SK-N-SH (cell line): ENCODE measurements around the gene FBH1. TPM values are rescaled to one million over a fixed set of nuclear protein-coding genes. Genes with fewer than 3 reads are reported as not detected.

Experiments used
- CTCF ChIA-PET: fragments of 300-600, 350-600 bp; formaldehyde crosslinking; extraction: SDS; loops from one replicate; lab custom pipeline; 2021; lab: Yijun Ruan, JAX
- POLR2A ChIA-PET: fragments of 350-600 bp; sonication (Branson Sonifier 250); formaldehyde crosslinking; extraction: SDS; loops from one replicate; lab custom pipeline; 2020; ENCODE audit warnings: antibody characterized with exemption, inconsistent platforms; lab: Yijun Ruan, JAX
- DNase-seq: peaks from one replicate; pipeline ENCODE4 v3.0.0; 2012
- H2AFZ ChIP-seq: fragments of 200-600 bp; sonication (generic); 2 replicates; pipeline ENCODE4 v1.8.1; 2016; ENCODE audit warnings: antibody characterized with exemption, mild to moderate bottlenecking, low read depth
- H3F3A ChIP-seq: fragments of 200-600 bp; sonication (generic); replicated peaks from 2 replicates; pipeline ENCODE3; 2016; ENCODE audit warnings: antibody characterized with exemption, mild to moderate bottlenecking; ENCODE audit not compliant: insufficient read depth
- H3K27ac ChIP-seq, 2 experiments: fragments of 200-500 bp in 1 of 2; fragments of 200-600 bp in 1 of 2; sonication (Bioruptor generic) in 1 of 2; sonication (generic), shearing (Covaris generic) in 1 of 2; 2 replicates each; pipeline versions ENCODE4 v1.5.1 to v1.6.1; 2014 to 2016; ENCODE audit warnings: low read depth in 2 of 2, inconsistent platforms in 1 of 2, low read length in 1 of 2, mild to moderate bottlenecking in 1 of 2, mixed read lengths in 1 of 2
- H3K27me3 ChIP-seq: fragments of 200-600 bp; sonication (generic), shearing (Covaris generic); 2 replicates; pipeline ENCODE4 v1.6.1; 2016; ENCODE audit warnings: mixed run types; ENCODE audit not compliant: insufficient read depth
- H3K36me3 ChIP-seq, 2 experiments: fragments of 200-500 bp in 1 of 2; fragments of 200-600 bp in 1 of 2; sonication (Bioruptor generic) in 1 of 2; sonication (generic) in 1 of 2; replicated peaks in 1 of 2; 2 replicates each; pipeline versions ENCODE3 to v1.5.1; 2014 to 2016; ENCODE audit warnings: low read length in 1 of 2, mild to moderate bottlenecking in 1 of 2; ENCODE audit not compliant: insufficient read depth in 2 of 2, control insufficient read depth in 1 of 2
- H3K4me1 ChIP-seq, 2 experiments: fragments of 200-500 bp in 1 of 2; fragments of 200-600 bp in 1 of 2; sonication (Bioruptor generic) in 1 of 2; sonication (generic), shearing (Covaris generic) in 1 of 2; 2 replicates each; pipeline versions ENCODE4 v1.5.1 to v1.6.1; 2014 to 2016; ENCODE audit warnings: low read depth in 1 of 2, low read length in 1 of 2, mixed run types in 1 of 2; ENCODE audit not compliant: insufficient read depth in 2 of 2, control insufficient read depth in 1 of 2
- H3K4me2 ChIP-seq: fragments of 200-600 bp; sonication (generic), shearing (Covaris generic); 2 replicates; pipeline ENCODE4 v1.6.1; 2017; ENCODE audit warnings: mixed run types
- H3K4me3 ChIP-seq, 2 experiments: fragments of 200-500 bp in 1 of 2; fragments of 200-600 bp in 1 of 2; sonication (Bioruptor generic) in 1 of 2; sonication (generic), shearing (Covaris generic) in 1 of 2; 2 replicates each; pipeline versions ENCODE4 v1.5.1 to v1.8.1; 2014 to 2016; ENCODE audit warnings: low read depth in 2 of 2, inconsistent platforms in 1 of 2, low read length in 1 of 2, mild to moderate bottlenecking in 1 of 2, mixed read lengths in 1 of 2, moderate library complexity in 1 of 2
- H3K79me2 ChIP-seq: fragments of 200-600 bp; sonication (generic); 2 replicates; pipeline ENCODE4 v1.8.1; 2017; ENCODE audit warnings: mild to moderate bottlenecking; ENCODE audit not compliant: insufficient read depth
- H3K9ac ChIP-seq: fragments of 200-600 bp; sonication (generic); 2 replicates; pipeline ENCODE4 v1.6.1; 2017; ENCODE audit warnings: mixed run types
- H3K9me2 ChIP-seq: fragments of 200-600 bp; sonication (generic); 2 replicates; pipeline ENCODE4 v1.6.1; 2017; ENCODE audit warnings: mixed run types
- H3K9me3 ChIP-seq: fragments of 200-600 bp; sonication (generic); 2 replicates; pipeline ENCODE4 v1.6.1; 2017; ENCODE audit warnings: mixed run types, mild to moderate bottlenecking, moderate library complexity
- H4K20me1 ChIP-seq: fragments of 200-600 bp; sonication (generic); 2 replicates; pipeline ENCODE4 v1.6.1; 2017; ENCODE audit warnings: mild to moderate bottlenecking, mixed run types; ENCODE audit not compliant: insufficient read depth
- CTCF ChIP-seq: fragments of 200-600 bp; sonication (generic); IDR thresholded peaks from 2 replicates; pipeline ENCODE4 v1.6.1; 2017; ENCODE audit warnings: antibody characterized with exemption, mild to moderate bottlenecking, moderate library complexity
- FOXJ3 ChIP-seq: sonication (generic); formaldehyde crosslinking; IDR thresholded peaks from 2 replicates; pipeline ENCODE4 v1.5.1; 2020; ENCODE audit warnings: mild to moderate bottlenecking, missing genetic modification reagents
- GATA2 ChIP-seq: sonication (generic); formaldehyde crosslinking; IDR thresholded peaks from 2 replicates; pipeline ENCODE4 v1.5.0; 2020; ENCODE audit warnings: mild to moderate bottlenecking, missing genetic modification reagents
- IRF3 ChIP-seq: fragments of 150-350 bp; IDR thresholded peaks from 2 replicates; pipeline ENCODE4 v1.6.1; 2016; ENCODE audit warnings: mild to moderate bottlenecking, low read depth, low read length
- JUND ChIP-seq: IDR thresholded peaks from 2 replicates; pipeline ENCODE4 v1.4.0; 2012
- MEF2A ChIP-seq: IDR thresholded peaks from 2 replicates; pipeline ENCODE4 v1.4.0; 2012; ENCODE audit warnings: low read depth, borderline replicate concordance
- MXI1 ChIP-seq: IDR thresholded peaks from 2 replicates; pipeline ENCODE4 v1.6.1; 2012; ENCODE audit warnings: mild to moderate bottlenecking, low read depth, low read length, improper control_type of control experiment
- NFIC ChIP-seq: IDR thresholded peaks from 2 replicates; pipeline ENCODE4 v1.4.0; 2012; ENCODE audit warnings: borderline replicate concordance
- RCOR1 ChIP-seq: fragments of 150-350 bp; IDR thresholded peaks from 2 replicates; pipeline ENCODE4 v1.6.1; 2017; ENCODE audit warnings: antibody characterized with exemption, low read length
- RFX5 ChIP-seq: IDR thresholded peaks from 2 replicates; pipeline ENCODE4 v1.6.1; 2012; ENCODE audit warnings: mild to moderate bottlenecking, improper control_type of control experiment, low read length
- SIN3A ChIP-seq: IDR thresholded peaks from 2 replicates; pipeline ENCODE4 v1.6.1; 2012; ENCODE audit warnings: low read depth, mild to moderate bottlenecking, low read length, moderate library complexity, borderline replicate concordance
- TAF1 ChIP-seq: IDR thresholded peaks from 2 replicates; pipeline ENCODE4 v1.6.1; 2012; ENCODE audit warnings: low read depth, mild to moderate bottlenecking, low read length, moderate library complexity, borderline replicate concordance
- TEAD4 ChIP-seq: IDR thresholded peaks from 2 replicates; pipeline ENCODE4 v1.4.0; 2012; ENCODE audit warnings: mild to moderate bottlenecking, borderline replicate concordance; ENCODE audit not compliant: insufficient read depth
- USF1 ChIP-seq: IDR thresholded peaks from 2 replicates; pipeline ENCODE4 v1.4.0; 2012; ENCODE audit warnings: low read depth, borderline replicate concordance
- YY1 ChIP-seq: IDR thresholded peaks from 2 replicates; pipeline ENCODE4 v1.4.0; 2012; ENCODE audit warnings: low read depth, mild to moderate bottlenecking
- WGBS: methylation state at CpG from one replicate; pipeline ENCODE4 v1.1.6; 2017; ENCODE audit warnings: low lambda C conversion rate; 5-methylcytosine and 5-hydroxymethylcytosine counted together
- polyA plus RNA-seq, 3 experiments: library from polyadenylated mRNA; depleted of rRNA; stranded (reverse); fragments of >200 nt; gene quantifications; 2 replicates each; pipeline ENCODE4 v1.2.3, GENCODE V29; 2012
- TF ChIP-seq, protein P1 (sequence below): IDR thresholded peaks from 2 replicates; pipeline ENCODE4 v1.4.0; 2012; ENCODE audit warnings: low read depth
- TF ChIP-seq, protein P2 (sequence below): IDR thresholded peaks from 2 replicates; pipeline ENCODE4 v1.4.0; 2012; ENCODE audit warnings: low read depth, borderline replicate concordance
- TF ChIP-seq, protein P3 (sequence below): fragments of 150-350 bp; IDR thresholded peaks from 2 replicates; pipeline ENCODE4 v1.6.1; 2017; ENCODE audit warnings: antibody characterized with exemption, low read length, low read depth, borderline replicate concordance
- TF ChIP-seq, protein P4 (sequence below): IDR thresholded peaks from 2 replicates; pipeline ENCODE4; 2012

The FBH1 gene
- polyA plus RNA-seq, 1 of the 3 experiments (the other 2 are of a cell fraction), result 60.9 TPM

DNA sequence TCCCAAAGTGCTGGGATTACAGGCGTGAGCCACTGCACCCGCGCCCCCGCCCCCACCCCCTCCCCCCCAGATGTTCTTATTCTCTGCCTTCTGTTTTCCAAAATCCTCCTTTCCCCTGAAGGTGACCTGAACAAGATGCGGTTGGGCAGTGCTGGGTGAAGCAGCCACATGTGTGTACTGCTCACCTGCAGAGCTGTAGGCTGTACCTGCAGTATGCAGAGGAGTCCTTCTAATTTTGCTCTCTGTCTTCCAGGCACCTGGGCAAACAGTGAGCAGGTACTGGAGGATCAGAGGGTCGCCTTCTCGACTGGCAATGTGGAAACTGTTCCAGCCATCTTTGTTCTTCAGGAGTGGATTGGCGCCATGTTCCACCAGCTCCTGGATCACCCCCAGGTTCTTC lies 2.4 kb upstream of the FBH1 start:
- Histone ChIP-seq H3K4me2 (peak overlapping the region; percentile 97), H3K4me3 (peak overlapping the region in 1 of 2 experiments; percentile 75; a peak in 1 of 4 replicates), H3K4me1 (peaks cover 12 to 22% of the 10 kb centered on the region in 2 experiments; a peak in 3 of 4 replicates), H3K27ac (no peak overlapping the region), H3K9me3 (no peaks in the 10 kb centered on the region), H3K79me2 (peaks cover 47% of the 10 kb centered on the region), H3K9me2 (no peaks in the 10 kb centered on the region), H3K27me3 (no peaks in the 10 kb centered on the region), H3F3A (peaks cover 6% of the 10 kb centered on the region), H3K9ac (no peak overlapping the region), H4K20me1 (peaks cover 10% of the 10 kb centered on the region), H2AFZ (no peak overlapping the region), H3K36me3 (peaks cover 28 to 33% of the 10 kb centered on the region in 2 experiments)
- POLR2A ChIA-PET, result no interaction called here
- CTCF ChIA-PET, result no interaction called here
- WGBS, result 92% methylated on average over 8 of the region's 8 CpGs
- DNase-seq, result no peak
- TF ChIP-seq JUND (no peak), NFIC (no peak), MXI1 (no peak), CTCF (no peak), YY1 (no peak), IRF3 (no peak), MEF2A (no peak), RCOR1 (no peak), TAF1 (no peak), USF1 (no peak), FOXJ3 (CRISPR knock-in tag) (no peak), GATA2 (CRISPR knock-in tag) (no peak), SIN3A (no peak), TEAD4 (no peak), RFX5 (no peak)
- TF ChIP-seq, protein P1, sequence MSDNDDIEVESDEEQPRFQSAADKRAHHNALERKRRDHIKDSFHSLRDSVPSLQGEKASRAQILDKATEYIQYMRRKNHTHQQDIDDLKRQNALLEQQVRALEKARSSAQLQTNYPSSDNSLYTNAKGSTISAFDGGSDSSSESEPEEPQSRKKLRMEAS, result no peak
- TF ChIP-seq, protein P2, sequence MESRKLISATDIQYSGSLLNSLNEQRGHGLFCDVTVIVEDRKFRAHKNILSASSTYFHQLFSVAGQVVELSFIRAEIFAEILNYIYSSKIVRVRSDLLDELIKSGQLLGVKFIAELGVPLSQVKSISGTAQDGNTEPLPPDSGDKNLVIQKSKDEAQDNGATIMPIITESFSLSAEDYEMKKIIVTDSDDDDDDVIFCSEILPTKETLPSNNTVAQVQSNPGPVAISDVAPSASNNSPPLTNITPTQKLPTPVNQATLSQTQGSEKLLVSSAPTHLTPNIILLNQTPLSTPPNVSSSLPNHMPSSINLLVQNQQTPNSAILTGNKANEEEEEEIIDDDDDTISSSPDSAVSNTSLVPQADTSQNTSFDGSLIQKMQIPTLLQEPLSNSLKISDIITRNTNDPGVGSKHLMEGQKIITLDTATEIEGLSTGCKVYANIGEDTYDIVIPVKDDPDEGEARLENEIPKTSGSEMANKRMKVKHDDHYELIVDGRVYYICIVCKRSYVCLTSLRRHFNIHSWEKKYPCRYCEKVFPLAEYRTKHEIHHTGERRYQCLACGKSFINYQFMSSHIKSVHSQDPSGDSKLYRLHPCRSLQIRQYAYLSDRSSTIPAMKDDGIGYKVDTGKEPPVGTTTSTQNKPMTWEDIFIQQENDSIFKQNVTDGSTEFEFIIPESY, result no peak
- TF ChIP-seq, protein P3, sequence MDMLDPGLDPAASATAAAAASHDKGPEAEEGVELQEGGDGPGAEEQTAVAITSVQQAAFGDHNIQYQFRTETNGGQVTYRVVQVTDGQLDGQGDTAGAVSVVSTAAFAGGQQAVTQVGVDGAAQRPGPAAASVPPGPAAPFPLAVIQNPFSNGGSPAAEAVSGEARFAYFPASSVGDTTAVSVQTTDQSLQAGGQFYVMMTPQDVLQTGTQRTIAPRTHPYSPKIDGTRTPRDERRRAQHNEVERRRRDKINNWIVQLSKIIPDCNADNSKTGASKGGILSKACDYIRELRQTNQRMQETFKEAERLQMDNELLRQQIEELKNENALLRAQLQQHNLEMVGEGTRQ, result no peak
- TF ChIP-seq, protein P4, sequence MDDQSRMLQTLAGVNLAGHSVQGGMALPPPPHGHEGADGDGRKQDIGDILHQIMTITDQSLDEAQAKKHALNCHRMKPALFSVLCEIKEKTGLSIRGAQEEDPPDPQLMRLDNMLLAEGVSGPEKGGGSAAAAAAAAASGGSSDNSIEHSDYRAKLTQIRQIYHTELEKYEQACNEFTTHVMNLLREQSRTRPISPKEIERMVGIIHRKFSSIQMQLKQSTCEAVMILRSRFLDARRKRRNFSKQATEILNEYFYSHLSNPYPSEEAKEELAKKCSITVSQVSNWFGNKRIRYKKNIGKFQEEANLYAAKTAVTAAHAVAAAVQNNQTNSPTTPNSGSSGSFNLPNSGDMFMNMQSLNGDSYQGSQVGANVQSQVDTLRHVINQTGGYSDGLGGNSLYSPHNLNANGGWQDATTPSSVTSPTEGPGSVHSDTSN, result no peak
